ENCODE results near the gene ABCB10. TPM values are rescaled to one million over a fixed set of nuclear protein-coding genes. Genes with fewer than 3 reads are reported as not detected.
"Not testable (repeated sequence)": the region's sequence is repeated elsewhere in the genome, so short reads cannot be mapped to it uniquely, and the experiment has no call there.

Gene ABCB10
- total RNA-seq, 2 experiments from 2014 or later, result 32.4 to 39.9 TPM

DNA sequence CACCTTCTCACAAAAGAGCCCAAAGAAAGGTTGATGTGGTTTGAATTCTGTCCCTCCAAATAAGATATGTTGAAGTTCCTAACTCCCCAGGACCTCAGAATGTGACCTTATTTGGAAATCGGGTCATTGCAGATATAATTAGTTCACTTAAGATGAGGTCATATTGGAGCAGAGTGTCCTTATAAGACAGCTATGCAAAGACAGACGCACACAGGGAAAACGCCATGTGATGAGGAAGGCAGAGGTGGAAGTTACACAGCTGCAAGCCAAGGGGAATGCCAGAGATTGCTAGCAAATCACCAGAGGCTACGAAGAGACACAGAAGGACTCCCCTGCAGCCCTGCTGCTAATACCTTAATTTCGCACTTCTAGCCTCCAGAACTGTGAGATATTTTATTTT is 5.2 kb upstream of the ABCB10 start:
- ATAC-seq, result no peak
- H3K27me3 Mint-ChIP-seq (ENCODE audit: low read depth), result peaks cover 3% of the 10 kb centered on the region
- H3K4me1 Mint-ChIP-seq (ENCODE audit: low read depth), result peaks cover 12% of the 10 kb centered on the region
- ChIA-PET CTCF (no interaction called here), POLR2A (no interaction called here)
- H3K9me3 Mint-ChIP-seq (ENCODE audit: insufficient read depth), result no peaks in the 10 kb centered on the region
- H3K36me3 Mint-ChIP-seq (ENCODE audit: low read depth), result no peaks in the 10 kb centered on the region
- no peak overlapping the region for H3K4me3 Mint-ChIP-seq
- DNase-seq, result no peak
- no peak overlapping the region for H3K27ac Mint-ChIP-seq

GRCh38 chr1:229563241-229563640 is 4.7 kb upstream of the ABCB10 start:
- Mint-ChIP-seq H3K36me3 (ENCODE audit: low read depth) (no peaks in the 10 kb centered on the region), H3K27ac (no peak overlapping the region), H3K4me3 (no peak overlapping the region), H3K9me3 (ENCODE audit: insufficient read depth) (no peaks in the 10 kb centered on the region), H3K4me1 (ENCODE audit: low read depth) (peaks cover 12% of the 10 kb centered on the region), H3K27me3 (ENCODE audit: low read depth) (peaks cover 3% of the 10 kb centered on the region)
- ATAC-seq (no peak), DNase-seq (no peak)
- POLR2A ChIA-PET, result no interaction called here
- CTCF ChIA-PET, result interaction anchor here (0.7 kb wide), 1 partner anchor 599 kb away, joined by 3 read pairs; no protein-coding TSS in a partner anchor

DNA sequence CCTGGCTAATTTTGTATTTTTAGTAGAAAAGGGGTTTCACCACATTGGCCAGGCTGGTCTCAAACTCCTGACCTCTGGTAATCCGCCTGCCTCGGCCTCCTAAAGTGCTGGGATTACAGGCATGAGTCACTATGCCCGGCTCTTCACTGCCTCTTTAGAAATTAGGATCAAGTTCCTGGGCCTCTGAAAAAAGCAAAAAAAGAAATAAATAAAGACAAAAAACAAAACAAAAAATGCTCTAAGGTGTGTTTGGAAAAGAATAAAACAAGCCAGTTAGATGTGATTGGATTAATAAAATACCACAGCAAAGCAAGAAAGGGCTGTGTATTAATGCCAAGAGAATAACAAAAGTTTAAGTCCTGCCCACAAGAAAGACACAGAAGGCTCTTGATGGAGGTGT is 4.2 kb upstream of the ABCB10 start:
- Mint-ChIP-seq H3K27me3 (ENCODE audit: low read depth) (peaks cover 3% of the 10 kb centered on the region), H3K27ac (no peak overlapping the region), H3K4me1 (ENCODE audit: low read depth) (peaks cover 13% of the 10 kb centered on the region), H3K36me3 (ENCODE audit: low read depth) (no peaks in the 10 kb centered on the region), H3K4me3 (no peak overlapping the region), H3K9me3 (ENCODE audit: insufficient read depth) (no peaks in the 10 kb centered on the region)
- no peak for ATAC-seq
- POLR2A ChIA-PET, result no interaction called here
- no peak for DNase-seq
- CTCF ChIA-PET, result interaction anchor here (0.7 kb wide), 1 partner anchor 600 kb away, joined by 3 read pairs; no protein-coding TSS in a partner anchor

- Mint-ChIP-seq H3K4me1 (ENCODE audit: low read depth) (peaks cover 28% of the 10 kb centered on the region), H3K27me3 (ENCODE audit: low read depth) (no peaks in the 10 kb centered on the region), H3K36me3 (ENCODE audit: low read depth) (no peaks in the 10 kb centered on the region), H3K9me3 (ENCODE audit: insufficient read depth) (no peaks in the 10 kb centered on the region), H3K27ac (no peak overlapping the region), H3K4me3 (peak overlapping the region; percentile 5)
- ChIA-PET CTCF (no interaction called here), POLR2A (interaction anchor here (0.6 kb wide), 1 partner anchor 15 kb away, joined by 3 read pairs; no protein-coding TSS in a partner anchor)
- ATAC-seq (no peak), DNase-seq (no peak)
These were observed 2.6 kb upstream of the ABCB10 start for GRCh38 chr1:229561141-229561540.

- H3K36me3 Mint-ChIP-seq (ENCODE audit: low read depth); CTCF ChIA-PET; POLR2A ChIA-PET; H3K27me3 Mint-ChIP-seq (ENCODE audit: low read depth); H3K9me3 Mint-ChIP-seq (ENCODE audit: insufficient read depth); DNase-seq; ATAC-seq; H3K27ac Mint-ChIP-seq: not testable (repeated sequence)
- Mint-ChIP-seq H3K4me3 (peak overlapping the region; percentile 9), H3K4me1 (ENCODE audit: low read depth) (peaks cover 33% of the 10 kb centered on the region)
These were observed 1.6 kb upstream of the ABCB10 start for GRCh38 chr1:229560124-229560523.

DNA sequence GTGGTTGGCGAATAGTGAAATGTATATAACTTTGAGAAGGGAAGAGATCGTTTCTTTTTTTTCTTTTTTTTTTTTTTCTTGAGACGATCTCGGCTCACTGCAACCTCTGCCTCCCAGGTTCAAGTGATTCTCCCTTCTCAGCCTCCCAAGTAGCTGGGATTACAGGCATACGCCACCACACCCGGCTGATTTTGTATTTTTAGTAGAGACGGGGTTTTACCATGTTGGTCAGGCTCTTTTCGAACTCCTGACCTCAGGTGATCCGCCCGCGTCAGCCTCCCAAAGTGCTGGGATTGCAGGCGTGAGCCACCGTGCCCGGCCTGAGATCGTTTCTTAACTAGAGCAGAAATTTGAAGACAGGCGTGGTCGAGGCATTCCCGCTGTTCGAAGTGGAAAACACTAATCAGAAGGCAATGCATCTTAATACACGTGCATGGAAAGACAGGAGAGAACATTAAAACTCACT is 862 bp upstream of the ABCB10 start:
- peak overlapping the region; percentile 85 for H3K27ac Mint-ChIP-seq
- CTCF ChIA-PET, result interaction anchor here (1.0 to 2.2 kb wide), 7 partner anchors 20 to 303 kb away, joined by 3 to 10 read pairs (median 4); no protein-coding TSS in a partner anchor
- H3K4me3 Mint-ChIP-seq, result peak overlapping the region; percentile 84
- DNase-seq; ATAC-seq; H3K27me3 Mint-ChIP-seq (ENCODE audit: low read depth); H3K9me3 Mint-ChIP-seq (ENCODE audit: insufficient read depth); H3K36me3 Mint-ChIP-seq (ENCODE audit: low read depth): not testable (repeated sequence)
- POLR2A ChIA-PET, result interaction anchor here (1.7 to 3.2 kb wide), 2 partner anchors 51 to 66 kb away, joined by 14 to 22 read pairs; partner anchors contain the start of genes NUP133, TAF5L and URB2
- peaks cover 40% of the 10 kb centered on the region for H3K4me1 Mint-ChIP-seq (ENCODE audit: low read depth)

DNA sequence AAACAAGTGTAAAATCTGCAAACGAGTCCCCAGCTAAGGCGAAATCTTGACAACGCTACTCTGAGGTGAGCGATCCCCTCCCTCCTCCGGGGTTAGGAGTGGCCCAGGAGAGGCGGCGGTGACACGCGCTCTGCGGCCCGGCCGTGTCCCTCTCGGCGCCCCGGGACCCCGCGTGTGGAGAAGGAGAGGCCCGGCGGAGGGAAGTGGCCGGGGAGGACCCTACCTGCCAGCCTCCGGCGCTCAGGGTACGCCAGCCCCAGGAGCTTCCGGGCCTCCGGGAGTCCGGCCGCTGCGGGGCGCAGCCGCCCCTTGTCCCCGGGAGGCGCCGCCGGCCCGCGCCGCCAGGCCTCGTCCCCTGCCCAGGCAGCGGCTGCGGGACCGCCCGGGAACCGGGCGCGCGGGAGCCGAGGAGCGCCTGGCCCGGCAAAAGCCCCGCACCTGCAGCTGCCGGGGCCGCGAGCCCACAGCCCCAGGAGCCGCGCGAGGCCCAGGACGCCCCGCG is 543 bp downstream of the ABCB10 start:
- no peaks in the 10 kb centered on the region for H3K9me3 Mint-ChIP-seq (ENCODE audit: insufficient read depth)
- H3K27ac Mint-ChIP-seq, result peak overlapping the region; percentile 94
- ATAC-seq, result peak; percentile 40

GRCh38 chr1:229557200-229557850 is 1.2 kb downstream of the ABCB10 start:
- peak; percentile 50 for DNase-seq
- H3K4me1 Mint-ChIP-seq (ENCODE audit: low read depth), result peaks cover 44% of the 10 kb centered on the region
- ChIA-PET POLR2A (interaction anchor here (0.8 to 3.2 kb wide), 5 partner anchors 20 to 303 kb away, joined by 3 to 22 read pairs (median 3); partner anchors contain the start of genes NUP133, TAF5L and URB2), CTCF (interaction anchor here (0.6 to 2.2 kb wide), 6 partner anchors 12 to 302 kb away, joined by 3 to 9 read pairs (median 4); partner anchors contain the start of gene NUP133)
- peaks cover 10% of the 10 kb centered on the region for H3K36me3 Mint-ChIP-seq (ENCODE audit: low read depth)
- no peaks in the 10 kb centered on the region for H3K9me3 Mint-ChIP-seq (ENCODE audit: insufficient read depth)
- H3K4me3 Mint-ChIP-seq, result peak overlapping the region; percentile 91
- ATAC-seq, result no peak
- no peaks in the 10 kb centered on the region for H3K27me3 Mint-ChIP-seq (ENCODE audit: low read depth)
- peak overlapping the region; percentile 94 for H3K27ac Mint-ChIP-seq

More for the DNA sequence above, 543 bp downstream of the ABCB10 start:
- Mint-ChIP-seq H3K4me3 (peak overlapping the region; percentile 91), H3K4me1 (ENCODE audit: low read depth) (peaks cover 44% of the 10 kb centered on the region), H3K36me3 (ENCODE audit: low read depth) (peaks cover 8% of the 10 kb centered on the region), H3K27me3 (ENCODE audit: low read depth) (no peaks in the 10 kb centered on the region)
- peak; percentile 49 for DNase-seq
- POLR2A ChIA-PET, result interaction anchor here (0.8 to 3.2 kb wide), 6 partner anchors 9 to 303 kb away, joined by 3 to 22 read pairs (median 4); partner anchors contain the start of genes NUP133, TAF5L and URB2
- CTCF ChIA-PET, result interaction anchor here (0.6 to 2.2 kb wide), 8 partner anchors 13 to 216 kb away, joined by 3 to 10 read pairs (median 4); partner anchors contain the start of gene NUP133

DNA sequence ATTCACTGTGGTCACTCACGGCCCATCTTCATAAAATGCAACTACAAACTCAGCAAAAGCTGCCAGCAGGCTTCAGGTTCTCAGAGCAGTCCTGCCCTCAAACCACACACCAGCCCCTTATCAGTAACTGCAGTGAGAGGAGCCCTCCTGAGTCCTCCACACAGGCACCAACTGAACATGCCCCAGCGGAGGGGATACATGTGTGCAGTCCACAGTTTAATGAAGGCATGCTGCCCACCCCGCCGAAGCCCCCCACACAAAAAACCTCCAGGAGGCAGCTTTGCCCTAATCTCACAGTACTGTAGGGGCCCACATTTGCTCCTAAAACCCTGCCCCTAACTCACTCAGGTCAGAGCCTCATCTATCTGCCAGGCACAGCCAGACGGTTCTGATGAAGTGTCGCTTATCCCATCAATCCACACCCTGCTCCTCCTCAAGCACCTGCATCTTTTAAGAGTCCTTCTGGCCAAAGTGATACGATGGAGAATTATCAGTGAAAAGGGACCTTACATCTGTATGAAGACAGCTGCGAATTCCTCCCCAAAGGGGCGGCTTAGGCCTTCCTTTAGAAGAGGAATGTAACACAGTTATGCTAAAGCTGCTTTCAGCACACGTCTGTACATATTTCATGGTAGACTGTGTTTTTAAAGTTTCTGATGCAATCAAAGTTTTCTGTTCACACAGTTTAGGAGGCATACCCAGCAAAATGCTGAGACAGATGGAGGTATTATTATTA is 3.5 kb downstream of the ABCB10 start:
- Mint-ChIP-seq H3K4me3 (no peak overlapping the region), H3K27me3 (ENCODE audit: low read depth) (no peaks in the 10 kb centered on the region), H3K9me3 (ENCODE audit: insufficient read depth) (no peaks in the 10 kb centered on the region), H3K4me1 (ENCODE audit: low read depth) (peaks cover 41% of the 10 kb centered on the region), H3K36me3 (ENCODE audit: low read depth) (peaks cover 13% of the 10 kb centered on the region), H3K27ac (no peak overlapping the region)
- DNase-seq (no peak), ATAC-seq (no peak)
- ChIA-PET POLR2A (no interaction called here), CTCF (interaction anchor here (1.2 kb wide), 1 partner anchor 40 kb away, joined by 3 read pairs; no protein-coding TSS in a partner anchor)

DNA sequence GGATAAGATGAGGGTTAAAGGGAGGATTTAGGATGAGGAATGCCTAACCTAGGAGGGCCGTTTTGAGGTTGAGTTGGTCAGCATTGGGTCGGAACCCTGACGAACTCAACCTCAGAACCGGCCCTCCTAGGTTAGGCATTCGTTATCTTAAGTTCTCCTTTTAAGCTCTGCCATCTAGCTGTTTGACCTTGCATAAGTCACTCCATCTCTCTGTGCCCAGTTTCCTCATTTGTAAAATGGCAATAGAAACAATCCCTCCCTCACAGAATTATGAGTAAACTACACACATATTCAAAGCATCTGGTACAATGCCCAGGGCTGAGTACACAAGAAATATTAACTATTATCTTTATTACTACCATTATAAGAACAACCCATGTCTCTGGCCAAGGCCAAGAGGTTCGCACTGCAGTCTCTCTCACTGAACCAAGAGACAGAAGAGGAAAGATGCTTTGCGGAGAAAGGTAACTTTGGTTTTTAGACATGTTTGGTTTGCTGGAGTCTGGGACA is 4.8 kb downstream of the ABCB10 start:
- H3K27me3 Mint-ChIP-seq (ENCODE audit: low read depth), result no peaks in the 10 kb centered on the region
- CTCF ChIA-PET, result no interaction called here
- ATAC-seq (no peak), DNase-seq (no peak)
- H3K36me3 Mint-ChIP-seq (ENCODE audit: low read depth), result peaks cover 16% of the 10 kb centered on the region
- H3K27ac Mint-ChIP-seq, result no peak overlapping the region
- POLR2A ChIA-PET, result no interaction called here
- H3K4me3 Mint-ChIP-seq, result no peak overlapping the region
- H3K9me3 Mint-ChIP-seq (ENCODE audit: insufficient read depth), result no peaks in the 10 kb centered on the region
- peaks cover 32% of the 10 kb centered on the region for H3K4me1 Mint-ChIP-seq (ENCODE audit: low read depth)

- Mint-ChIP-seq H3K4me1 (ENCODE audit: low read depth) (peaks cover 32% of the 10 kb centered on the region), H3K27me3 (ENCODE audit: low read depth) (no peaks in the 10 kb centered on the region), H3K36me3 (ENCODE audit: low read depth) (peaks cover 16% of the 10 kb centered on the region), H3K4me3 (no peak overlapping the region), H3K9me3 (ENCODE audit: insufficient read depth) (no peaks in the 10 kb centered on the region), H3K27ac (peak overlapping the region; percentile 28)
- POLR2A ChIA-PET, result no interaction called here
- DNase-seq (no peak), ATAC-seq (no peak)
- CTCF ChIA-PET, result no interaction called here
These were observed 5.8 kb downstream of the ABCB10 start for GRCh38 chr1:229552732-229553131.

All from activated CD8-positive, alpha-beta T cell treated with anti-CD3 and anti-CD28 coated beads, Interleukin-2, amount 10 ng/mL, durations not matched to agents 7 days and 5 days (primary cell).